Thyroid gland (tissue), 4 donors: ENCODE data around the gene MACROH2A1. TPM values are rescaled to one million over a fixed set of nuclear protein-coding genes. Genes with fewer than 3 reads are reported as not detected.

Experiments used
- DNase-seq, 2 donors: peaks; one replicate each; pipeline ENCODE4 v3.0.0-alpha.2; 2019
- H3K27ac ChIP-seq, 3 donors: fragments of 200-600 bp; sonication (generic); 1 replicate in 2 of 3; 2 replicates in 1 of 3; pipeline ENCODE4 v1.5.1; 2016 to 2019; ENCODE audit warnings: mild to moderate bottlenecking in 1 of 3, moderate library complexity in 1 of 3
- H3K27me3 ChIP-seq: fragments of 200-600 bp; sonication (generic); one replicate; pipeline ENCODE4 v1.5.1; 2019
- H3K36me3 ChIP-seq, 2 donors: fragments of 200-600 bp; sonication (generic); one replicate each; pipeline ENCODE4 v1.5.1; 2016 to 2019
- H3K4me1 ChIP-seq, 2 donors: fragments of 200-600 bp; sonication (generic); one replicate each; pipeline ENCODE4 v1.5.1; 2017 to 2019
- H3K4me3 ChIP-seq, 3 donors: fragments of 200-600 bp; sonication (generic); replicated peaks in 1 of 3; 1 replicate in 2 of 3; 2 replicates in 1 of 3; pipeline ENCODE4 v1.5.1; 2016; ENCODE audit warnings: mild to moderate bottlenecking in 1 of 3
- H3K9me3 ChIP-seq: fragments of 200-600 bp; sonication (generic); one replicate; pipeline ENCODE4 v1.5.1; 2017
- POLR2A ChIP-seq, 2 donors: fragments of 450-650 bp; IDR thresholded peaks; one replicate each; pipeline ENCODE4 v1.6.1; 2017; ENCODE audit warnings: antibody characterized with exemption in 2 of 2, mild to moderate bottlenecking in 2 of 2, moderate library complexity in 1 of 2
- WGBS, 2 donors: methylation state at CpG; one replicate each; pipeline ENCODE4 v1.1.5; 2017; 5-methylcytosine and 5-hydroxymethylcytosine counted together
- intact Hi-C: fragments of 100-400 bp; cut with DNase I; formaldehyde crosslinking; loops from one replicate; pipeline ENCODE4 v1.15.1; 2023
- total RNA-seq, 4 donors: library from RNA; depleted of rRNA; stranded (reverse); fragments of >200 nt; gene quantifications; one replicate each; pipeline ENCODE4 v1.2.3, GENCODE V29; 2016
- TF ChIP-seq, protein P1 (sequence below), 6 experiments: fragments of 200-600 bp in 3 of 6; fragments of 450-650 bp in 3 of 6; sonication (generic) in 3 of 6; IDR thresholded peaks; one replicate each; pipeline ENCODE4 v1.5.1; 2016 to 2019; ENCODE audit warnings: antibody characterized with exemption in 6 of 6, mild to moderate bottlenecking in 2 of 6, inconsistent platforms in 1 of 6, moderate library complexity in 1 of 6

MACROH2A1 gene
- total RNA-seq, 4 donors from 2014 or later: 149 to 242 (median 227) TPM

DNA sequence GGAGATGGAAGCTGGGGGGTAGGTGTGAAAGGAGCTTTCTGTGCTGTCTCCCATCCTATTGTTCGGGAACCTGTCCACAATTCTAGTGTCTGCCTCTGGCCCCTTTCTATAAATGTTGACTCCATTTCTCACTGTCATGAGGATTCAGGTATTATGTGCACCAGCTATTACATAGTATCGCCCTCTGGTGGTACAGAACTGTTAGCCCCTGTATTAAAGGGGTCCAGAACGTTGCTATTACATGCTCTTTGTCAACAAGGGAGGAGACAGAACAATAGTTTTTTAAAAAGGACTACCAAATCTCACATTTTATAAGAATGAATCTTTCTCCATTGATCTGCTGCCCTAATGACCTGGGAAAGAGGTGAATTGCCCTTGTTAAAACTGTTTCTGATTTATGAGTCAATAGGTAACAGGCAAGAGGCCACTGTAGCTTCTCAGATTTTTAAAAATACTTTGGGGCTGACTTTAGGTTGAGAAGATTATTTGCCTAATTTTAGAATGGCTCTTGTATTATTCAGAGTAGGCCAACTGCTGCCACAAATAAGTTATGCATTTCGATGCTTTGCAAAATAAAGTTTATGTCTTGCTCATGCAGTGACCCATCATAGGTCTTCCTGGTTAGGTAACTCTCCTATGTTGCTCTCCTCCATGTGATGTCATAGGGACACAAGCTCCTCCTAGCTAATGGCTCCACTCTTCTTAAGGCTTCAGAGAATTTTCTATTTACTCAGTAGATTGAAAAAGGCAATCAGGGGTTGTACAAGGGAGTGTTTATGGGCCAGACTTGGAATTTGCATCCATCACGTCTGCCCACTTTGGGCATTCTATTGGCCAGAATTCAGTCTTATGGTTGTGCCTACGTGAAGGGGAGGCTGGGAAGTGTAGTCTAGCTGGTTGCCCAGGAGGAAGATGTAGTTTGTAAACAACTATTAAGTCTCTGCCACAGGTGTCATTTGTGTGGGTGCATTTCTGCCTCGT, 27.4 kb upstream of the MACROH2A1 start:
- Histone ChIP-seq H3K36me3 (no peaks in the 10 kb centered on the region), H3K27me3 (no peaks in the 10 kb centered on the region), H3K9me3 (no peaks in the 10 kb centered on the region), H3K4me1 (peaks cover 0 to 16% of the 10 kb centered on the region in 2 donors), H3K27ac (no peak overlapping the region), H3K4me3 (no peak overlapping the region)
- WGBS, 2 donors: 65 to 66% methylated on average over 7 of the region's 7 CpGs
- intact Hi-C loops: no loop called here
- DNase-seq: no peak
- TF ChIP-seq, protein P1, sequence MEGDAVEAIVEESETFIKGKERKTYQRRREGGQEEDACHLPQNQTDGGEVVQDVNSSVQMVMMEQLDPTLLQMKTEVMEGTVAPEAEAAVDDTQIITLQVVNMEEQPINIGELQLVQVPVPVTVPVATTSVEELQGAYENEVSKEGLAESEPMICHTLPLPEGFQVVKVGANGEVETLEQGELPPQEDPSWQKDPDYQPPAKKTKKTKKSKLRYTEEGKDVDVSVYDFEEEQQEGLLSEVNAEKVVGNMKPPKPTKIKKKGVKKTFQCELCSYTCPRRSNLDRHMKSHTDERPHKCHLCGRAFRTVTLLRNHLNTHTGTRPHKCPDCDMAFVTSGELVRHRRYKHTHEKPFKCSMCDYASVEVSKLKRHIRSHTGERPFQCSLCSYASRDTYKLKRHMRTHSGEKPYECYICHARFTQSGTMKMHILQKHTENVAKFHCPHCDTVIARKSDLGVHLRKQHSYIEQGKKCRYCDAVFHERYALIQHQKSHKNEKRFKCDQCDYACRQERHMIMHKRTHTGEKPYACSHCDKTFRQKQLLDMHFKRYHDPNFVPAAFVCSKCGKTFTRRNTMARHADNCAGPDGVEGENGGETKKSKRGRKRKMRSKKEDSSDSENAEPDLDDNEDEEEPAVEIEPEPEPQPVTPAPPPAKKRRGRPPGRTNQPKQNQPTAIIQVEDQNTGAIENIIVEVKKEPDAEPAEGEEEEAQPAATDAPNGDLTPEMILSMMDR (IDR thresholded peaks at IDR 0.05): peak in 5 of 6 experiments; percentile 39 to 62 (median 45)
- no peak for TF ChIP-seq POLR2A (IDR thresholded peaks at IDR 0.05)

DNA sequence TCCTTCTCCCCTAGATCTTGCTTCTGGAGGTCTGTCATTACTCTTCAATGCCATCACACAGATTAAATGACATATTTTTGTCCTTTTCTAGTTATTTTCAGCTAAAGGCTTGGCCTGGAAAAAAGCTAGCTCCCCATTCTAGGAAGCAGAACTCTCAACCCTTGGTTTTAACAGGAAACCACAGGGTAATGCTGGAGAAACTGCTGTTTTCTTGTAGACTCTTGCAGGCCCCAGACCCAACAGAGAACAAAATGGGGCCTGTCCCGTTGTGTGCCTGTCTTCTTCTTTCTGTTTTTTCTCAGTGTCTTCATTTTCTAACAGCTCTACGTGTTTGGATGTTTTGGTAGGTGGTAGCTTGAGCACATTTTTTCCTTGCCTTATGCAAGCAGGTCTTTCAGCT, 26.6 kb upstream of the MACROH2A1 start:
- no peaks in the 10 kb centered on the region for H3K9me3 ChIP-seq
- TF ChIP-seq, protein P1 (IDR thresholded peaks at IDR 0.05): no peak
- no peak for TF ChIP-seq POLR2A (IDR thresholded peaks at IDR 0.05)
- no peak for DNase-seq
- H3K4me1 ChIP-seq: peaks cover 0 to 16% of the 10 kb centered on the region in 2 donors
- intact Hi-C loops: no loop called here
- 39 to 49% methylated on average over 2 of the region's 2 CpGs for WGBS, 2 donors
- no peaks in the 10 kb centered on the region for H3K27me3 ChIP-seq
- H3K27ac ChIP-seq: no peak overlapping the region
- H3K4me3 ChIP-seq: no peak overlapping the region
- H3K36me3 ChIP-seq: no peaks in the 10 kb centered on the region

DNA sequence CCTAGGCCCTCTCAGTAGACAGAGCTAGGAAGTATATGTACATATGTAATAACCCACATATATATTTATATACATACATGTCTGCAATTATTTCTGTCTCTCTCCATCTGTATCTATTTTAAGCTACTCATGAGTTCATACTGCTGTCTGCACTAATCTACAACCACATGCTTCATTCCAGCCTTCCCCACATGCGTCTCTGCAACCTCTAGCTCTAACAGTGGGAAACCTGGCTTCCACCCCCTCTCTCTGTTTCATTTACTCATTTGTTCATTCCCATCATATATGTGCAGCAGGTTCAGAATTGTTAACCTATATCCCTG, 24.8 kb upstream of the MACROH2A1 start:
- 86 to 92% methylated on average over 1 of the region's 1 CpG for WGBS, 2 donors
- no peak overlapping the region for H3K27ac ChIP-seq
- H3K27me3 ChIP-seq: no peaks in the 10 kb centered on the region
- no peak for DNase-seq
- no peaks in the 10 kb centered on the region for H3K9me3 ChIP-seq
- no peak overlapping the region for H3K4me3 ChIP-seq
- TF ChIP-seq, protein P1 (IDR thresholded peaks at IDR 0.05): no peak
- no peak for TF ChIP-seq POLR2A (IDR thresholded peaks at IDR 0.05)
- intact Hi-C loops: no loop called here
- H3K36me3 ChIP-seq: no peaks in the 10 kb centered on the region
- H3K4me1 ChIP-seq: no peaks in the 10 kb centered on the region

GRCh38 chr5:135423146-135423845, 24.3 kb upstream of the MACROH2A1 start:
- WGBS, 2 donors: 86 to 88% methylated on average over 7 of the region's 7 CpGs
- TF ChIP-seq POLR2A (IDR thresholded peaks at IDR 0.05): no peak
- TF ChIP-seq, protein P1 (IDR thresholded peaks at IDR 0.05): no peak
- intact Hi-C loops: no loop called here
- H3K4me1 ChIP-seq: no peaks in the 10 kb centered on the region
- no peak overlapping the region for H3K27ac ChIP-seq
- DNase-seq: no peak
- H3K4me3 ChIP-seq: no peak overlapping the region
- no peaks in the 10 kb centered on the region for H3K36me3 ChIP-seq
- no peaks in the 10 kb centered on the region for H3K27me3 ChIP-seq
- H3K9me3 ChIP-seq: no peaks in the 10 kb centered on the region

GRCh38 chr5:135422419-135422818, 23.4 kb upstream of the MACROH2A1 start:
- Histone ChIP-seq H3K27me3 (no peaks in the 10 kb centered on the region), H3K4me3 (no peak overlapping the region), H3K36me3 (no peaks in the 10 kb centered on the region), H3K4me1 (no peaks in the 10 kb centered on the region), H3K9me3 (no peaks in the 10 kb centered on the region), H3K27ac (no peak overlapping the region)
- DNase-seq: no peak
- intact Hi-C loops: no loop called here
- TF ChIP-seq, protein P1 (IDR thresholded peaks at IDR 0.05): no peak
- no peak for TF ChIP-seq POLR2A (IDR thresholded peaks at IDR 0.05)
